ENCODE data around the gene AIFM3.
"Not testable (repeated sequence)": the region's sequence is repeated elsewhere in the genome, so short reads cannot be mapped to it uniquely, and the experiment has no call there.

DNA sequence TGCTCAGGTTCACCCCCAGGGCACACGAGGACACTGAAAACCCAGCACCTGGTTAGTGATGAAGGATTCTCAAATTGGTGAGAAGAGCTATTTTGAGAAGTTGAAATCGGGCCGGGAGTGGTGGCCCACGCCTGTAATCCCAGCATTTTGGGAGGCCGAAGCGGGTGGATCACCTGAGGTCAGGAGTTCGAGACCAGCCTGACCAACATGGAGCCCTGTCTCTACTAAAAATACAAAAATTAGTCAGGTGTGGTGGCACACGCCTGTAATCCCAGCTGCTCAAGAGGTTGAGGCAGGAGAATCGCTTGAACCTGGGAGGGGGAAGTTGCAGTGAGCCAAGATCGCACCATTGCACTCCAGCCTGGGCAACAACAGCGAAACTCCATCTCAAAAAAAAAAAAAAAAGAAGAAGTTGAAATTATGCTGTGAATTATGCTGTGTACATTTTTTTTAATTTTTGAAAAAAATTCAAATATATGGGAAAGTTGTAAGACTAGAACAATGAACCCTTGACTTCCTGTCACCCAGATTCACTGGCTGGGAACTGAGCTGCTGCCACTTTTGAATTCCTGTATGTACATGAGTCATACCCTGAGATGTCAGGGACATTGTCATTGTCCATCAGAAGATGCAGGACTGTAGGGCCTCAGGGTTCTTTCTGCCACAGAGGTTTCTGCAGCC is 5.1 kb downstream of the AIFM3 start:
- not testable (repeated sequence) for TF ChIP-seq EZH2 (IDR thresholded peaks at IDR 0.05; ENCODE audit: borderline replicate concordance, low read depth, low read length, severe bottlenecking); POLR2A (IDR thresholded peaks at IDR 0.05; ENCODE audit: low read depth, low read length); POLR2AphosphoS5 (IDR thresholded peaks at IDR 0.05; ENCODE audit: insufficient read depth, low read depth, low read length); JUN (IDR thresholded peaks at IDR 0.05; ENCODE audit: borderline replicate concordance, insufficient read depth, insufficient read length, low read depth); GATA2 (IDR thresholded peaks at IDR 0.05; ENCODE audit: insufficient read depth, insufficient read length, low read depth, low read length); FOS (IDR thresholded peaks at IDR 0.05; ENCODE audit: borderline replicate concordance, insufficient read depth, low read length)
- TF ChIP-seq, protein P1, sequence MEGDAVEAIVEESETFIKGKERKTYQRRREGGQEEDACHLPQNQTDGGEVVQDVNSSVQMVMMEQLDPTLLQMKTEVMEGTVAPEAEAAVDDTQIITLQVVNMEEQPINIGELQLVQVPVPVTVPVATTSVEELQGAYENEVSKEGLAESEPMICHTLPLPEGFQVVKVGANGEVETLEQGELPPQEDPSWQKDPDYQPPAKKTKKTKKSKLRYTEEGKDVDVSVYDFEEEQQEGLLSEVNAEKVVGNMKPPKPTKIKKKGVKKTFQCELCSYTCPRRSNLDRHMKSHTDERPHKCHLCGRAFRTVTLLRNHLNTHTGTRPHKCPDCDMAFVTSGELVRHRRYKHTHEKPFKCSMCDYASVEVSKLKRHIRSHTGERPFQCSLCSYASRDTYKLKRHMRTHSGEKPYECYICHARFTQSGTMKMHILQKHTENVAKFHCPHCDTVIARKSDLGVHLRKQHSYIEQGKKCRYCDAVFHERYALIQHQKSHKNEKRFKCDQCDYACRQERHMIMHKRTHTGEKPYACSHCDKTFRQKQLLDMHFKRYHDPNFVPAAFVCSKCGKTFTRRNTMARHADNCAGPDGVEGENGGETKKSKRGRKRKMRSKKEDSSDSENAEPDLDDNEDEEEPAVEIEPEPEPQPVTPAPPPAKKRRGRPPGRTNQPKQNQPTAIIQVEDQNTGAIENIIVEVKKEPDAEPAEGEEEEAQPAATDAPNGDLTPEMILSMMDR (IDR thresholded peaks at IDR 0.05; ENCODE audit: extremely low read depth in 1 of 2, insufficient read depth in 1 of 2, low read depth in 1 of 2, low read length in 2 of 2) = not testable (repeated sequence)
- TF ChIP-seq, protein P2, sequence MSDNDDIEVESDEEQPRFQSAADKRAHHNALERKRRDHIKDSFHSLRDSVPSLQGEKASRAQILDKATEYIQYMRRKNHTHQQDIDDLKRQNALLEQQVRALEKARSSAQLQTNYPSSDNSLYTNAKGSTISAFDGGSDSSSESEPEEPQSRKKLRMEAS (IDR thresholded peaks at IDR 0.05; ENCODE audit: insufficient read depth, insufficient read length) = not testable (repeated sequence)

All from endothelial cell of umbilical vein (primary cell).